Effector memory CD4-positive, alpha-beta T cell (primary cell): ENCODE data around the gene SLC39A11.
"Not testable (repeated sequence)": the region's sequence is repeated elsewhere in the genome, so short reads cannot be mapped to it uniquely, and the experiment has no call there.

Experiments used
- DNase-seq, 3 donors: peaks; one replicate each; pipeline ENCODE4 v3.0.0-alpha.2; 2020
- H3K27ac ChIP-seq: 2 replicates; pipeline ENCODE4 v1.7.0; 2013; ENCODE audit warnings: mild to moderate bottlenecking, low read length, moderate library complexity; ENCODE audit not compliant: insufficient read depth, poor library complexity, severe bottlenecking
- H3K27me3 ChIP-seq: replicated peaks from 2 replicates; pipeline ENCODE4 v1.7.0; 2013; ENCODE audit warnings: mild to moderate bottlenecking, low read length; ENCODE audit not compliant: insufficient read depth, control insufficient read depth, poor library complexity, severe bottlenecking
- H3K36me3 ChIP-seq: 2 replicates; pipeline ENCODE4 v1.7.0; 2013; ENCODE audit warnings: mild to moderate bottlenecking, low read length, moderate library complexity; ENCODE audit not compliant: control insufficient read depth, insufficient read depth
- H3K4me1 ChIP-seq: 2 replicates; pipeline ENCODE4 v1.7.0; 2013; ENCODE audit warnings: low read length, mild to moderate bottlenecking; ENCODE audit not compliant: control insufficient read depth, insufficient read depth, poor library complexity, severe bottlenecking
- H3K4me3 ChIP-seq: 2 replicates; pipeline ENCODE4 v1.7.0; 2013; ENCODE audit warnings: low read length, low read depth, mild to moderate bottlenecking; ENCODE audit not compliant: insufficient read depth, poor library complexity, severe bottlenecking
- H3K9me3 ChIP-seq: 2 replicates; pipeline ENCODE4 v1.7.0; 2013; ENCODE audit warnings: mild to moderate bottlenecking, low read length, moderate library complexity; ENCODE audit not compliant: control insufficient read depth

SLC39A11 gene

DNA sequence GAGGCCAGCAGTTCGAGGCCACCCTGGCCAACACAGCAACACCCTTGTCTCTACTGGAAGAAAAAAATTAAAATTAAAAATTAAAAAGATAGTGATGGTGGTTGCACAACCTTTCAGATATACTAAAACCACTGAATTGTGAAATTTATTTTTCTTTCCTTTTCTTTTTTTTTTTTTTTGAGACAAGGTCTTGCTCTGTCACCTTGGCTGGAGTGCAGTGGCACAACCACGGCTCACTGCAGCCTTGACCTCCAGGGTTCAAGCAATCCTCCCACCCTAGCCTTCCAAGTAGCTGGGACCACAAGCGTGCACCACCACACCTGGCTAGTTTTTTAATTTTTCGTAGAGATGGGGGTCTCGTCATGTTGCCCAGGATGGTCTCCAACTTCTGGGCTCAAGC, 254.4 kb downstream of the SLC39A11 start:
- Histone ChIP-seq H3K27me3 (no peaks in the 10 kb centered on the region), H3K27ac (no peak overlapping the region), H3K4me3 (no peak overlapping the region), H3K36me3 (peaks cover 3% of the 10 kb centered on the region), H3K9me3 (peaks cover 4% of the 10 kb centered on the region), H3K4me1 (no peaks in the 10 kb centered on the region)
- no peak for DNase-seq

DNA sequence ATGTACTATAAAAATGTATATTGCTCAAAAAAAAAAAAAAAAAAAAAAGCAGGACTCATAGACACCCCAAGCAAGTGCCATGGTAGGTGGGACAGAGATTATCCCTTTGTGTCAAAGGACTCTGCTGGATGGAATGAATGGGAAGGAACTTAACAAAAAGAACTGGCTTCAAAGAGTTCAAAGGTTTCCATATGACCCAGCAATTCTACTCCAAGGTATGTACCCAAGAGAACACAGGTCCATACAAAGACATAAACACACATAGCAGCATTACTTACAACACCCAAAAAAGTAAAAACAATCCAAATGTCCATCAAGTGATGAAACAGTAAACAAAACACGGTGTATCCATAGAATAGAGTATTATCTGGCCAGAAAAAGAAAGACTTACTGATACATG, 255.2 kb downstream of the SLC39A11 start:
- no peaks in the 10 kb centered on the region for H3K4me1 ChIP-seq
- no peak overlapping the region for H3K27ac ChIP-seq
- H3K4me3 ChIP-seq, result no peak overlapping the region
- no peaks in the 10 kb centered on the region for H3K27me3 ChIP-seq
- H3K9me3 ChIP-seq, result peaks cover 4% of the 10 kb centered on the region
- H3K36me3 ChIP-seq, result peaks cover 3% of the 10 kb centered on the region
- DNase-seq, result no peak

DNA sequence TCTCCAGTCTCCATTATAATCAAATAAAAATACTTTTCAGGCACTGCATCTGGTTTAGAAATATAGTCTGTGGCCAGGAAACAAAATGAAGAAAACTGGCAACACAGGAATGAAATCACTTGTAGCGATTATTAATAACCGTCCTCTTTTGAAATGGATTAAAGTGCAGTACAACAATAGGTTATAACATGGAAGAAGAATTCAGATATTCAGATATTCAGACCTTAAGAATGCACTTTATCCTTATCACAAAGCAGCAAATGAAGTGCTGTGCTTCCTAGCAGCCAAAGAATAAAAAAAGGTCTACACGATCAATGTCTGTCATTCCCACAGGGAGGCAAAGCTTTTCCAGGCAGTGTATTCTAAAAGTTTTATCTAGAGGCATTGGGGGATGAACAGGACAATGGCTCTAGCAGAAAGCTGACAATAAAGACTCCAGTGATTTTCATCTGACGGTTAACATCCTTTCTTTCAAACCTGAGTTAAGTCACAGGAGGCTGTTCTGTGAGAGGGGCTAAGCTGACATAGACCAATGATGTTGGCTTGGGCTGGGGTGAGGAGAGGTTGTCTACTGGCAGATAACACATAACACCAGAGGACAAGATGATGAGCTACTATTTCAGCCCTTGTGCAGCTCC, 259.2 kb downstream of the SLC39A11 start:
- no peak overlapping the region for H3K27ac ChIP-seq
- H3K4me3 ChIP-seq, result no peak overlapping the region
- DNase-seq, result no peak
- no peaks in the 10 kb centered on the region for H3K4me1 ChIP-seq
- H3K9me3 ChIP-seq, result no peaks in the 10 kb centered on the region
- H3K36me3 ChIP-seq, result peaks cover 3% of the 10 kb centered on the region
- H3K27me3 ChIP-seq, result no peaks in the 10 kb centered on the region

DNA sequence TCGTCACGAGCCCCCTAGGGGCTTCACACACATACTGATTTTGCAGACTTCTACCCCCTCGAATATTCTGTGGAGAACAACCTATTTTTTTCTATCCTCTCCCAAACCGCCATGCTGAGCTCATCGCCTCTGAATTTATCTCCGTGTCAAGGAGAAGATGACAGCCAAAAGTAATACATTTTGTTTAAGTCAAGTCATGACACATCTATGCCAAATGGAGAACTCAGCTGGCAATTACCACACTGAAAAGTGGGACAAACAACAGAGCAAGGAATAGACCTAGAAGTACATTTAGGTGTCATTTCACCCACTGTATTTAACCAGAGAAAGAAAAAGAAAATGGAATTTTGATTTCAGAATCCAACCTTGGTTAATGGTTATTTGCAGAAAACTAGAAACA, 260.2 kb downstream of the SLC39A11 start:
- H3K4me1 ChIP-seq, result no peaks in the 10 kb centered on the region
- H3K36me3 ChIP-seq, result peaks cover 7% of the 10 kb centered on the region
- no peaks in the 10 kb centered on the region for H3K9me3 ChIP-seq
- no peak for DNase-seq
- no peak overlapping the region for H3K4me3 ChIP-seq
- H3K27me3 ChIP-seq, result no peaks in the 10 kb centered on the region
- H3K27ac ChIP-seq, result no peak overlapping the region

DNA sequence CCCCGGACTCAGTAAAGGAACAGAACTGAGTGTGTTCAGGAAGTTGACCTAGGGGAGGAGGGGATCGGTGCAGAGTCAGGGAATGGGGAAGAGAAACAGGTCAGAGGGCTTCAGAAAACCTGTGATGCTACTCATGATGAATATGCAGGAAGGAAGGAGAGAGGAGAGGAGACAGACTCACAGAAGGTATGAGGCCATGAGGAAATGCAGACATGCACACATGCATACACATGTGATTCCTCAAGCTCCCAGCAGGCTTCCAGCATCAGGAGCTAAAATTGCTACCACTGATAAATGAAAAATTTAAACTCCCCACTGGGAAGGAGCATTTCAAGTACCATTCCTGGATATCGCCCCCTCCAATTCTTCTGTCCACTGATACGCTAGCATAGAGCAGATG, 262.6 kb downstream of the SLC39A11 start:
- DNase-seq, result no peak
- H3K4me1 ChIP-seq, result no peaks in the 10 kb centered on the region
- peaks cover 4% of the 10 kb centered on the region for H3K9me3 ChIP-seq
- H3K27me3 ChIP-seq, result no peaks in the 10 kb centered on the region
- H3K27ac ChIP-seq, result no peak overlapping the region
- H3K36me3 ChIP-seq, result peaks cover 9% of the 10 kb centered on the region
- H3K4me3 ChIP-seq, result no peak overlapping the region

DNA sequence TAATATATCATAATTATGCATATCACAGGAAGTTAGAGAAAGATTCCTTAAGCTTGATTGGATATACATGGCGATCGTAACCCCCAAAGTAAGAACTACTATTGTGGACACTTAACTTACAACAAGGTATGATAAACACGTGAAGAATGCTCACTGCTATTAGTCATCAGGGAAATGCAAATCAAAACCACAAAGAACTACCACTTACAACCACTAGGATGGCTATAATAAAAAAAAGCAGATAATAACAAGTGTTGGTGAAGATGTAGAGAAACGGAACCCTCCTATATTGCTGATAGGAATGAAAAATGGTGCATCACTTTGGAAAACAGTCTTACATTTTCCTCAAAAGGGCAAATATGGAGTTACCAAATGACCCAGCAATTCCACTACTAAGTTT, 265.9 kb downstream of the SLC39A11 start:
- Histone ChIP-seq H3K27ac (no peak overlapping the region), H3K4me1 (no peaks in the 10 kb centered on the region), H3K36me3 (peaks cover 9% of the 10 kb centered on the region), H3K27me3 (no peaks in the 10 kb centered on the region), H3K4me3 (no peak overlapping the region), H3K9me3 (peaks cover 4% of the 10 kb centered on the region)
- no peak for DNase-seq

DNA sequence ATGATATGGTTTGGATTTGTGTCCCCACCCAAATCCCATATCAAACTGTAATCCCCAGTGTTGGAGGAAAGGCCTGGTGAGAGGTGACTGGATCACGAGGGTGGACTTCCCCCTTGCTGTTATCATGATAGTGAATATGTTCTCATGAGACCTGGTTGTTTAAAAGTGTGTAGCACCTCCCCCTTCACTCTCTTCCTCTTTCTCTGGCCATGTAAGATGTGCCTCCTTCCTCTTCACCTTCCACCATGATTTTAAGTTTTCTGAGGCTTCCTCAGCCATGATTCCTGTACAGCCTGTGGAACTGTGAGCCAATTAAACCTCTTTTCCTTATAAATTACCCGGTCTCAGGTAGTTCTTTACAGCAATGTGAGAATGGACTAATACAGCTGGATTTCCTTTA, 266.4 kb downstream of the SLC39A11 start:
- H3K4me1 ChIP-seq, H3K9me3 ChIP-seq, H3K27me3 ChIP-seq, DNase-seq, H3K4me3 ChIP-seq, H3K27ac ChIP-seq, H3K36me3 ChIP-seq: not testable (repeated sequence)

DNA sequence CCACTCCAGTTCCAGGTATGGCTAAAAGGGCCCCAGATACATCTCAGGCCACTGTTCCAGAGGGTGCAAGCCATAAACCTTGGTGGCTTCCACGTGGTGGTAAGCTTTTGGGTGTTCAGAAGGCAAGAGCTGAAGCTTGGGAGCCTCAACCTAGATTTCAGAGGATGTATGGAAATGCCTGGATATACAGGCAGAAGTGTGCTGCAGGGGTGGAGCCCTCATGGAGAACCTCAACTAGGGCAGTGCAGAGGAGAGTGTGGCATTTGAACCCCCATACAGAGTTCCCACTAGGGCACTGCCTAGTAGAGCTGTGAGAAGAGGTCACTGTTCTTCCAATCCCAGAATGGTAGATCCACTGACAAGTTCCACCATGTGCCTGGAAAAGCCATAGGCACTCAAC, 267.3 kb downstream of the SLC39A11 start:
- DNase-seq, result no peak
- Histone ChIP-seq H3K4me1 (no peaks in the 10 kb centered on the region), H3K4me3 (no peak overlapping the region), H3K9me3 (peaks cover 4% of the 10 kb centered on the region), H3K36me3 (peaks cover 9% of the 10 kb centered on the region), H3K27me3 (no peaks in the 10 kb centered on the region), H3K27ac (no peak overlapping the region)

DNA sequence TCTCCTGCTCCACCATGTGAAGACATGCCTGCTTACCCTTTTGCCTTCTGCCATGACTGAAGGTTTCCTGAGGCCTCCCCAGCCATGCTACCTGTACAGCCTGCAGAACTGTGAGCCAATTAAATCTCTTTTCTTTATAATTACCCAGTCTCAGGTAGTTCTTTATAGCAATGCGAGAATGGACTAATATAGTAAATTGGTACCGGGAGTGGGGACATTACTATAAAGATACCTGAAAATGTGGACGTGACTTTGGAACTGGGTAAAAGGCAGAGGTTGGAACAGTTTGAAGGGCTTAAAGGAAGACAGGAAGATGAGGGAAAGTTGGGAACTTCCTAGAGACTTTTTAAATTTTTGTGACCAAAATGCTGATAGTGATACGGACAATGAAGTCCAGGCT, 268.2 kb downstream of the SLC39A11 start:
- H3K9me3 ChIP-seq, DNase-seq, H3K4me3 ChIP-seq, H3K4me1 ChIP-seq, H3K36me3 ChIP-seq, H3K27me3 ChIP-seq, H3K27ac ChIP-seq: not testable (repeated sequence)

DNA sequence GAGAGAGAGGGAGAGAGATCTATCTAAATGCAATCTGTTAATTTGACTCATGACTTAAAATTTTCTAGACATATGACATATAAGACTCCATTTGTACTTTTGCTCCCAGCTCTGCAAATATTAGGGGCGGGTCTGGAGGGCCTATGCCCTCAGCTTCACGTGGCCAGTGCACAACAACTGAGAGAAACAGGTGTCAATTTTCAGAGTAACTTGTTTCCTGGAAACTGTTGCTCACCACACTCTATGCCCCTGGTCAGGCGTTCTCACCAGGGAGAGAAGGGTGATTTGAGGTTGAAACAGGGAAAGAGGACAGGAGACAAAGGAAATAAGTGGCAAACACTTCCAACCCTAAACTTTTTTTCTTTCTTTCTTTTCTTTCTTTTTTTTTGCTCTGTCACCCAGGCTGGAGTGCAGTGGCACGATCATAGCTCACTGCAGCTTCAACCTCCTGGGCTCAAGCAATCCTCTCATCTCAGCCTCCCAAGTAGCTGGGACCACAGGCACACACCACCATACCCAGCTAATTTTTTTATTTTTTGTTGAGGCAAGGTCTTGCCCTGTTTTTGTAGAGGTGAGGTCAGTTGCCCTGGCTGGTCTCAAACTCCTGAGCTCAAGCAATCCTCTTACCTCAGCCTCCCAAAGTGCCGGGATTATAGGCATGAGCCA, 270.0 kb downstream of the SLC39A11 start:
- Histone ChIP-seq H3K36me3 (peaks cover 7% of the 10 kb centered on the region), H3K27me3 (no peaks in the 10 kb centered on the region), H3K27ac (no peak overlapping the region), H3K9me3 (peaks cover 4% of the 10 kb centered on the region), H3K4me1 (no peaks in the 10 kb centered on the region), H3K4me3 (no peak overlapping the region)
- no peak for DNase-seq
